GM10847 (cell line): ENCODE results near the gene HIVEP2.

Source experiments
- POLR2A ChIP-seq: IDR thresholded peaks from 2 replicates; pipeline ENCODE4 v1.6.1; 2011; ENCODE audit not compliant: insufficient read length; ENCODE audit errors: extremely low read depth

Gene HIVEP2

GRCh38 chr6:142870787-142871415, 74.1 kb downstream of the HIVEP2 start:
- no peak for TF ChIP-seq POLR2A

GRCh38 chr6:142868917-142869316, 76.1 kb downstream of the HIVEP2 start:
- TF ChIP-seq POLR2A: no peak

GRCh38 chr6:142867988-142868812, 76.8 kb downstream of the HIVEP2 start:
- no peak for TF ChIP-seq POLR2A

- no peak for TF ChIP-seq POLR2A
Observed at GRCh38 chr6:142867355-142867801, 77.6 kb downstream of the HIVEP2 start.

GRCh38 chr6:142863981-142864380, 81.0 kb downstream of the HIVEP2 start:
- no peak for TF ChIP-seq POLR2A

- no peak for TF ChIP-seq POLR2A
Observed at GRCh38 chr6:142861711-142862110, 83.3 kb downstream of the HIVEP2 start.

GRCh38 chr6:142860498-142860897, 84.5 kb downstream of the HIVEP2 start:
- no peak for TF ChIP-seq POLR2A

- TF ChIP-seq POLR2A: no peak
Observed at GRCh38 chr6:142857796-142858555, 87.0 kb downstream of the HIVEP2 start.

- TF ChIP-seq POLR2A: no peak
Observed at GRCh38 chr6:142857233-142857761, 87.7 kb downstream of the HIVEP2 start.

GRCh38 chr6:142856624-142857232, 88.2 kb downstream of the HIVEP2 start:
- no peak for TF ChIP-seq POLR2A

- TF ChIP-seq POLR2A: no peak
Observed at GRCh38 chr6:142855893-142856623, 88.9 kb downstream of the HIVEP2 start.

GRCh38 chr6:142854589-142855488, 90.1 kb downstream of the HIVEP2 start:
- no peak for TF ChIP-seq POLR2A
